Dermis microvascular lymphatic vessel endothelial cell (primary cell): Measurements from ENCODE around the gene RBSN. TPM values are rescaled to one million over a fixed set of nuclear protein-coding genes. Genes with fewer than 3 reads are reported as not detected.
"Not testable (repeated sequence)": the region's sequence is repeated elsewhere in the genome, so short reads cannot be mapped to it uniquely, and the experiment has no call there.

Experiments
- DNase-seq, 2 donors: peaks; one replicate each; pipeline versions ENCODE4 v3.0.0 to v3.0.0-alpha.2; 2010; ENCODE audit warnings: low read depth in 2 of 2
- total RNA-seq: library from RNA; depleted of rRNA; stranded (reverse); fragments of >200 nt; gene quantifications from 2 replicates; pipeline ENCODE4 v1.2.1, GENCODE V29; 2014

The RBSN gene
- total RNA-seq = 15.9 and 19.6 TPM in 2 replicates

DNA sequence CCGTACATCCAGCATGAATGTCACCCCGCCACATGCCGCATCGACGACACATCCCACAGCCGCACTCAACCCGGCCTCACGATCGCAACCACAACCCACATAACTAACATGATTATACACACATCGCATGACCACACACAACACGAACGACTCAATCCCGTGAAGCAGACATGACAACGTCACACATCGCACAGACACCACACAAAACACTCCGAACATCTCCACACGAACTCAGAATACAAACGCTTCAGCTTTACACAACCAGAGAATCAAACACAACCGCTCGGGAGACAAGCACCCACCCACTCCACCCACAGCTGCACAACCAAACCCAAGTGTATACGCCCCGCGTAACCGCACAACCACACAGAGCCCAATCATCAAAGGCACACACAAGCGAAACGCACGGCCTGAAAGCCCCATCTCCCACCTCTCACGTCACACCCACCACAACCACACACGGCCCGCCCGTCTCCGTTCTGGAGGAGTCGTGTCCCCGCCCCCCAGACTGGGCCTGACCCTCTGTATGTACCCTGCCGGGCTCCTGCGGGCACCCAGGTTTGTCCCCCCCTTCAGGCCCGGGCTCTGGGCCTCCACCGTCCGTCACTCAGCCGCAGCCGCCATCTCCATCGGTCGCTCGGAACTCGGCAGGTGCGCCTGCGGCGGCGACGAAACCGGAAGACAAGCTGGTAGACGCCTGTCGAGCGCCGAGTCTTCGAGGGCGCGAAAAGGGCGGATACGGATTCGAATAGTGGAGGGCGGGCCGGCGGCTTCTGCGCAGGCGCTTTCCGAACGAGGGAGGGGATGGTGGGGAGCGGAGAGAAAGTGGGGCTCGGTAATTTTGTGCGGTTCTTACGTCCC, at the start of gene RBSN:
TSS of gene RBSN (minus strand) at position 646 of the 861 bp plus-strand sequence. CDS start 3,028 bp downstream, outside the sequence.
- DNase-seq = peak; percentile 86 to 95

GRCh38 chr3:15148614-15149013, 49.7 kb upstream of the RBSN start:
- DNase-seq = no peak

DNA sequence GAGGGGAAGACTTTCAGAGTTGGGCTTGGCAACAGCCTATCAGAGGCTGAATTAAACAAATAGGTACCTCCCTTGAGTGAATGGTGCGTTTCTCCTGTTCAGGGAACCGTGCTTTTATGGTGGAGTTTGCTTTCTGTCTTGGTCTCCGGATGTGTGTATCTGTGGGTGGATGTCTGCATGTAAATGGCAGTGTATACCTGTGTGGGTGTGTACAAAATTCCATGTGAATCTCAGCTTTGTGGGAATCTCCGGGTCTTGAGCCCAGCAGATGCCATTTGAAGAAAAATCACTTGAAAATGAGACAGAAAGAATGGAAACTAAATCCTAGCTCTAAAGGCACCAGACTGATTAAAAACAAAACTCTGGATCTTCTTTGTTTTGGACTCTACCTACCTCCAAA, 37.9 kb upstream of the RBSN start:
- DNase-seq = not testable (repeated sequence)

- DNase-seq = not testable (repeated sequence)
These were observed 36.0 kb upstream of the RBSN start for GRCh38 chr3:15134968-15135367.

DNA sequence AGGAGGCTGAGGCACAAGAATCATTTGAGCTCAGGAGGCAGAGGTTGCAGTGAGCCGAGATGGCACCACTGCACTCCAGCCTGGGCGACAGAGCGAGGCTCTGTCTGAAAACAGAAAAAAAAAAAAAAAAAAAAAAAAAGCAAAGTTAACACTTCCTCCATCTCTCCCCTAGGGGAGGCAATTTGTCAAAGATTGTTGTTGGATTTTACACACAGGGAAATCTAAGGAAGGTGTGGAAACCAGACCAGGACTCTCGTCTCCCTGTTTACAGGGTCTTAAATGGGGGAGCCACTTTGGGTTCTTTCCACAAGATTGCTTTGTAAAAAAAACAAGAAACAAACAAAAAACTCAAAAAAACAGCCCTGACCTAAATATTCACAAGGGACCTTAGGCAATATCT, 29.5 kb upstream of the RBSN start:
- not testable (repeated sequence) for DNase-seq

DNA sequence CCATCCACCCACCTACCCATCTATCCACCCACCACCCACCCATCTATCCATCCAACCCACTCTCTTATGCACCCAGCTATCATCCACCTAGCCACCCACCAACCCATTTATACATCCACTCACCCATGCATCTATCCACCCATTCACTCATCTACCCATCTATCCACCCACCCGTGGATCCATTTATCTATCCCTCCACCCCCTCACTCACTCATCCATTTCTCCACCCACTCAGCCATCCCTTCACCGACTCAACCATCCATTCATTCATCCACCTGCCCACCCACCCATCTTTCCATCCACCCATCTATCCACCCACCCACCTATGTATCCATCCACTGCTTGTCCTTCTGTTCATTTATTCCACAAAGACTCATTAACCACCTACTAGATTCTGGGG, 28.0 kb upstream of the RBSN start:
- DNase-seq = not testable (repeated sequence)

DNA sequence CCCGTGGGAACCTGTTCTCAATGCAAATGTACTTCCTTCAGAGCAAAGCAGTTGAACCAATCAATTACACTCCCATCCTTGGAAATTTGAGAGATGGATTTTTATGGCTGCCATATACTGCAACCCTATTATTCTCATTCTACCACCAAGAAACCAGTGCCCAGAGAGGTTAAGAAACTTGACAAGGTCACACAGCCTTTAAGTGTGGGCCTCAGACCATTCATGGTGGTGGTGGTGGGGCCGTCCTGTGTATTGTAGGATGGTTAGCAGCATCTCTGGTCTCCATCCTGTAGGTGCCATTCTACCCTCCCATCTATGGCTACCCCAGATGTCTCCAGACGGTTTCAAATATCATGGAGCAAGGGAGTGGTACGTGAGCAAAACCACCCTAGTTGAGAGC, 23.4 kb upstream of the RBSN start:
- DNase-seq = no peak

DNA sequence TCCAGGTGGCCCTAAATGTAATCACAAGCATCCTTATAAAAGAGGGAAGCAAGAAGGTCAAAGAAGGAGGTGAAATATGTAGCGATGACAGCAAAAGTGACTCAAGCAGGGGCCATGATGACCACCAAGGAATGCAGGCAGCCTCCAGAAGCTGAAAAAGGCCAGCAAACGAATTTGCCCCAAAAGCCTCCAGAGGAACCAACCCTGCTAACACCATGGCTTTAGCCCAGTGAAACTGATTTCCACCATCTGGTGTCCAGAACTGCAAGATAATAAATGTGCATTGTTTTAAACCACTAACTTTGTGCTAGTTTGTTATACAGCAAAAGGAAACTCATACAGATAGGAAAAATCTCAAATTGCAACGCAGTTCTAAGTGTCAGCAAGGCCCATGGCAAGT, 23.0 kb upstream of the RBSN start:
- DNase-seq = no peak

GRCh38 chr3:15120986-15121385, 22.0 kb upstream of the RBSN start:
- no peak for DNase-seq

GRCh38 chr3:15117011-15117410, 18.1 kb upstream of the RBSN start:
- DNase-seq = no peak

GRCh38 chr3:15116032-15116669, 17.2 kb upstream of the RBSN start:
- DNase-seq = no peak

- DNase-seq = no peak
These were observed 15.8 kb upstream of the RBSN start for GRCh38 chr3:15114466-15115358.

GRCh38 chr3:15113884-15114283, 14.9 kb upstream of the RBSN start:
- no peak for DNase-seq

DNA sequence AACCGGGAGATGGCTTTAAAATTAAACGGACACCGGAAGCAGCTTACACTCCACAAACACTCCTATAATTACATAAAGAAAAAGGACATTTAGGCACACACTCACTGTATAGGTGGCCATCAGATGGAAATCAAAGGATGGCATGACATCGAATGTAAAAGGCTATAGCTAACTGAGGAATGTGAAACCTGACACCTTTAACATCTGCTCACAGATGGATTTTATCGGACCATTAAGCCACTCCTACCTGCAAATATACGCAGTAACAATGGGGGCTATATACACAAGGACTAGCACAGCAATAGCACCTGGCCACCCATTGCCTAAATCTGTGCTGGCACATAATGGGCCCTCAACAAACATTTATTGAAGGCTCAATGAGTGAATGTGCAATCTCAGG, 14.5 kb upstream of the RBSN start:
- no peak for DNase-seq

DNA sequence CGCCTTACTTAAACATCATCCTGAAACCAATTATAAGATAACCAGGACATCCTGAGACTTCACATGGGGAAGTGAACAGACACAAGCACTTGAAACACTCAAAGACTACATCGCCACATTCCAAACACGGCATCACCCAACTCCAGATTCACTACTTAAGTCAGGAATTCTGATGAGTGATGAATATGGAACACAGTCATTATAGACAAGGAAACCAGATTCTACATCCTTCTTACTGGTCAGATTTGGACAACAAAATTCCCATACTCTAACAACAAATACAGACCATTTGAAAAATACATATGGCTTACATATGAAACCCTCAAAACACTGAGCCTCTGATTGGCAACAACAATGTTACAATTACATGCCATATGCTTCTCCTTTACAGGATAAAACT, 13.1 kb upstream of the RBSN start:
- DNase-seq = no peak

DNA sequence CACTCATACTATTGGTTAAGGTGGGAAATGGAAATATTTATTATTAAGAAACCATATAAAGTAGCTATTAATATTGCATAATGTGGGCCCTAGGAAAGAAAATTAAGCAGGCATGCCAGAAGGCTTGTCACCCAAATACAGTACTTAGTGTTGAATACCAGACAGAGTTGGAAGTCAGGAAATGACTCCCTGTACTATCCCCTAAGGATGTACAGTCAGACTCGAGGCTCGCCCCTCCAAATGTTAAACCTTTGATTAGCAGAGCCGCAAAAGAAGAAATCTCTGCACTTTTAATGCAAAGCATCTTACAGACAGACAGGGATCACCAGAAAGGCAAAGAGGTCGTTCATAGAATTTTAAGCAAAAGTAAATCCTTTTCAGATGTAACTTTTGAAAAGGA, 11.3 kb upstream of the RBSN start:
- no peak for DNase-seq

- DNase-seq = no peak
These were observed 9.9 kb upstream of the RBSN start for GRCh38 chr3:15108869-15109268.

- peak; percentile 41 to 73 for DNase-seq
These were observed 9.2 kb upstream of the RBSN start for GRCh38 chr3:15108082-15108545.

DNA sequence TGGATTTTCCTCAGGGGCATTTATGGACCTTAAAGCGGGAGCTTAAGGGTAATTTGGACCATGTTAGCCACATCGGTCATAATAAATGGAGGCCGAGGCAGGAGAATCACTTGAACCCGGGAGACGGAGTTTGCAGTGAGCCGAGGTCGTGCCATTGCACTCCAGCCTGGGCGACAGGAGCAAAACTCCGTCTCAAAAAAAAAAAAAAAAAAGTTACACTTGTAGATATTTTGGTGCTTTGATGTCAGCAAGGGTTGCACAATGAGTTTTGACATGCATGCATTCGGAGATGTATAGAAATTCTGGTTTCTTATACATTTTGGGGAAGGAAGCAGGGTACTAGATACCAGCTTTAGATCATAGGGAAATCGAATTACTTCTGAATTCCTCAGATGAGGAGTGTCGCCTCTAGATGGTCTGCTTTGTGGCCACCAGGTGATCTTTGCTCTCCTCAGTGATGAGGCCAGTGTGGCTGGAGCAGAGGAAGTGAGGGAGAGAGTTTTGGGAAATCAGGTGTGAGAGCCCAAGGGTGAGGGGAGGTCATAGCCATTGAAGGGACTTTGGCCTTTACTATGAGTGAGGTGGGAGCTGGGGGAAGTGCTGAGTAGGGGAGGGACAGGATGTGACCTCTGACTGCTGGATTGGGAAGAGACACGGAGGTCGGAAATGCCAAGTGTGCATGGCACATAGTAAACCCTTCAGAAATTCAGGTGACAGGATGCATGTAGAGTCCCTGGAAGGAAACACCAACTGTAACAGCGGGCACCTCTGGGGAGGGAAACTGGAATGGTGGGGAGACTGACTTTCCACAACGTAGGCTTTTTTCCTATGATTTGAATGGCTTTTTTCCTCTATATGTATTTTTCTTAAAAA, 8.4 kb upstream of the RBSN start:
- peak in 1 of 2 donors; percentile 11 for DNase-seq

DNA sequence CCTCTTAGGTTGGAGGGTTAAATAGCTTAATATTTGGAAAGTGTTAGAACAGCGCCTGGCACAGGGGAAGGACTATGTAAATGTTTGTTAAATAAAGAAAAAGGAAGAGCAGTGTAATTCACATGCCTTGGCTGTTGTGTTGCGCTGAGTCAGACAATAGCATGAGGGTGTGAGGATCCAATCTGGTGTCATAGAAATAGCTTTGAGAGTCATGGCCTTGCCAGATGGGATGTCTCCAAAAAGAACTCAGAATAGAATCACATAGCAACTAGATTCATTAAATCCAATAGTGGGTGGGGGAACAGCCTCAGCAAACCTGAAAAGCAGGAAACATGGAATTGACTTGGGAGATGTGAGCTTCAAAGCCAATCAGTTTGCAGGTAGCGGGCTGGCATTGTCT, 3.9 kb upstream of the RBSN start:
- DNase-seq = no peak

GRCh38 chr3:15102256-15102655, 3.3 kb upstream of the RBSN start:
- DNase-seq = no peak
